GM12864 (cell line): ENCODE measurements around the gene PAQR8.

Source experiments
- DNase-seq: peaks from one replicate; pipeline ENCODE4 v3.0.0-alpha.2; 2011; ENCODE audit warnings: low read depth
- H3K4me3 ChIP-seq: 2 replicates; pipeline ENCODE4 v1.5.1; 2011; ENCODE audit warnings: mild to moderate bottlenecking, low read depth, low read length, control low read depth
- CTCF ChIP-seq: IDR thresholded peaks from 2 replicates; pipeline ENCODE4 v1.5.1; 2011; ENCODE audit warnings: low read depth, mild to moderate bottlenecking, moderate library complexity, low read length, control low read depth, inconsistent platforms; ENCODE audit errors: missing control alignments

PAQR8 gene

GRCh38 chr6:52394251-52394666 is 32.3 kb downstream of the PAQR8 start:
- H3K4me3 ChIP-seq, result no peak overlapping the region; the same call in 1 of the 2 replicates
- no peak for TF ChIP-seq CTCF
- DNase-seq, result peak; percentile 64

GRCh38 chr6:52395969-52396368 is 34.0 kb downstream of the PAQR8 start:
- DNase-seq, result no peak
- H3K4me3 ChIP-seq, result no peak overlapping the region
- no peak for TF ChIP-seq CTCF

- no peak overlapping the region for H3K4me3 ChIP-seq
- DNase-seq, result no peak
- TF ChIP-seq CTCF, result peak; percentile 89
Measured at GRCh38 chr6:52399511-52400312, 37.8 kb downstream of the PAQR8 start.

GRCh38 chr6:52400313-52401041 is 38.5 kb downstream of the PAQR8 start:
- DNase-seq, result no peak
- no peak overlapping the region for H3K4me3 ChIP-seq
- TF ChIP-seq CTCF, result no peak

GRCh38 chr6:52403086-52403485 is 41.1 kb downstream of the PAQR8 start:
- TF ChIP-seq CTCF, result no peak
- no peak overlapping the region for H3K4me3 ChIP-seq
- no peak for DNase-seq

- no peak for DNase-seq
- TF ChIP-seq CTCF, result no peak
Measured at GRCh38 chr6:52403627-52404026, 41.7 kb downstream of the PAQR8 start.

More at GRCh38 chr6:52403627-52404026, 41.7 kb downstream of the PAQR8 start:
- H3K4me3 ChIP-seq, result no peak overlapping the region
